SK-N-SH (cell line): ENCODE measurements around the gene CCNB1. TPM values are rescaled to one million over a fixed set of nuclear protein-coding genes. Genes with fewer than 3 reads are reported as not detected.

Source experiments
- CTCF ChIA-PET: fragments of 300-600, 350-600 bp; formaldehyde crosslinking; extraction: SDS; loops from one replicate; lab custom pipeline; 2021; lab: Yijun Ruan, JAX
- POLR2A ChIA-PET: fragments of 350-600 bp; sonication (Branson Sonifier 250); formaldehyde crosslinking; extraction: SDS; loops from one replicate; lab custom pipeline; 2020; ENCODE audit warnings: antibody characterized with exemption, inconsistent platforms; lab: Yijun Ruan, JAX
- DNase-seq: peaks from one replicate; pipeline ENCODE4 v3.0.0; 2012
- H2AFZ ChIP-seq: fragments of 200-600 bp; sonication (generic); 2 replicates; pipeline ENCODE4 v1.8.1; 2016; ENCODE audit warnings: antibody characterized with exemption, mild to moderate bottlenecking, low read depth
- H3F3A ChIP-seq: fragments of 200-600 bp; sonication (generic); replicated peaks from 2 replicates; pipeline ENCODE3; 2016; ENCODE audit warnings: antibody characterized with exemption, mild to moderate bottlenecking; ENCODE audit not compliant: insufficient read depth
- H3K27ac ChIP-seq, 2 experiments: fragments of 200-500 bp in 1 of 2; fragments of 200-600 bp in 1 of 2; sonication (Bioruptor generic) in 1 of 2; sonication (generic), shearing (Covaris generic) in 1 of 2; 2 replicates each; pipeline versions ENCODE4 v1.5.1 to v1.6.1; 2014 to 2016; ENCODE audit warnings: low read depth in 2 of 2, inconsistent platforms in 1 of 2, low read length in 1 of 2, mild to moderate bottlenecking in 1 of 2, mixed read lengths in 1 of 2
- H3K27me3 ChIP-seq: fragments of 200-600 bp; sonication (generic), shearing (Covaris generic); 2 replicates; pipeline ENCODE4 v1.6.1; 2016; ENCODE audit warnings: mixed run types; ENCODE audit not compliant: insufficient read depth
- H3K36me3 ChIP-seq, 2 experiments: fragments of 200-500 bp in 1 of 2; fragments of 200-600 bp in 1 of 2; sonication (Bioruptor generic) in 1 of 2; sonication (generic) in 1 of 2; replicated peaks in 1 of 2; 2 replicates each; pipeline versions ENCODE3 to v1.5.1; 2014 to 2016; ENCODE audit warnings: low read length in 1 of 2, mild to moderate bottlenecking in 1 of 2; ENCODE audit not compliant: insufficient read depth in 2 of 2, control insufficient read depth in 1 of 2
- H3K4me1 ChIP-seq, 2 experiments: fragments of 200-500 bp in 1 of 2; fragments of 200-600 bp in 1 of 2; sonication (Bioruptor generic) in 1 of 2; sonication (generic), shearing (Covaris generic) in 1 of 2; 2 replicates each; pipeline versions ENCODE4 v1.5.1 to v1.6.1; 2014 to 2016; ENCODE audit warnings: low read depth in 1 of 2, low read length in 1 of 2, mixed run types in 1 of 2; ENCODE audit not compliant: insufficient read depth in 2 of 2, control insufficient read depth in 1 of 2
- H3K4me2 ChIP-seq: fragments of 200-600 bp; sonication (generic), shearing (Covaris generic); 2 replicates; pipeline ENCODE4 v1.6.1; 2017; ENCODE audit warnings: mixed run types
- H3K4me3 ChIP-seq, 2 experiments: fragments of 200-500 bp in 1 of 2; fragments of 200-600 bp in 1 of 2; sonication (Bioruptor generic) in 1 of 2; sonication (generic), shearing (Covaris generic) in 1 of 2; 2 replicates each; pipeline versions ENCODE4 v1.5.1 to v1.8.1; 2014 to 2016; ENCODE audit warnings: low read depth in 2 of 2, inconsistent platforms in 1 of 2, low read length in 1 of 2, mild to moderate bottlenecking in 1 of 2, mixed read lengths in 1 of 2, moderate library complexity in 1 of 2
- H3K79me2 ChIP-seq: fragments of 200-600 bp; sonication (generic); 2 replicates; pipeline ENCODE4 v1.8.1; 2017; ENCODE audit warnings: mild to moderate bottlenecking; ENCODE audit not compliant: insufficient read depth
- H3K9ac ChIP-seq: fragments of 200-600 bp; sonication (generic); 2 replicates; pipeline ENCODE4 v1.6.1; 2017; ENCODE audit warnings: mixed run types
- H3K9me2 ChIP-seq: fragments of 200-600 bp; sonication (generic); 2 replicates; pipeline ENCODE4 v1.6.1; 2017; ENCODE audit warnings: mixed run types
- H3K9me3 ChIP-seq: fragments of 200-600 bp; sonication (generic); 2 replicates; pipeline ENCODE4 v1.6.1; 2017; ENCODE audit warnings: mixed run types, mild to moderate bottlenecking, moderate library complexity
- H4K20me1 ChIP-seq: fragments of 200-600 bp; sonication (generic); 2 replicates; pipeline ENCODE4 v1.6.1; 2017; ENCODE audit warnings: mild to moderate bottlenecking, mixed run types; ENCODE audit not compliant: insufficient read depth
- EP300 ChIP-seq, 2 experiments: IDR thresholded peaks; 2 replicates each; pipeline versions ENCODE4 v1.4.0 to v1.6.1; 2012; ENCODE audit warnings: borderline replicate concordance in 1 of 2, low read depth in 1 of 2, low read length in 1 of 2
- EZH2phosphoT487 ChIP-seq: fragments of 200-600 bp; sonication (generic); IDR thresholded peaks from 2 replicates; pipeline ENCODE4 v1.6.1; 2017; ENCODE audit warnings: low read depth, mixed run types, mild to moderate bottlenecking, antibody characterized with exemption, moderate library complexity, borderline replicate concordance
- FOSL2 ChIP-seq: IDR thresholded peaks from 2 replicates; pipeline ENCODE4 v1.4.0; 2012; ENCODE audit warnings: low read depth, mild to moderate bottlenecking, moderate library complexity, borderline replicate concordance
- FOXJ3 ChIP-seq: sonication (generic); formaldehyde crosslinking; IDR thresholded peaks from 2 replicates; pipeline ENCODE4 v1.5.1; 2020; ENCODE audit warnings: mild to moderate bottlenecking, missing genetic modification reagents
- FOXM1 ChIP-seq: IDR thresholded peaks from 2 replicates; pipeline ENCODE4 v1.4.0; 2012; ENCODE audit warnings: low read depth, mild to moderate bottlenecking
- JUND ChIP-seq: IDR thresholded peaks from 2 replicates; pipeline ENCODE4 v1.4.0; 2012
- MXI1 ChIP-seq: IDR thresholded peaks from 2 replicates; pipeline ENCODE4 v1.6.1; 2012; ENCODE audit warnings: mild to moderate bottlenecking, low read depth, low read length, improper control_type of control experiment
- NFIC ChIP-seq: IDR thresholded peaks from 2 replicates; pipeline ENCODE4 v1.4.0; 2012; ENCODE audit warnings: borderline replicate concordance
- NRF1 ChIP-seq: IDR thresholded peaks from 2 replicates; pipeline ENCODE4 v1.6.1; 2012; ENCODE audit warnings: low read depth, mild to moderate bottlenecking, low read length
- RCOR1 ChIP-seq: fragments of 150-350 bp; IDR thresholded peaks from 2 replicates; pipeline ENCODE4 v1.6.1; 2017; ENCODE audit warnings: antibody characterized with exemption, low read length
- RXRA ChIP-seq: IDR thresholded peaks from 2 replicates; pipeline ENCODE4 v1.4.0; 2012; ENCODE audit warnings: low read depth, mild to moderate bottlenecking, borderline replicate concordance
- SMC3 ChIP-seq: IDR thresholded peaks from 2 replicates; pipeline ENCODE4 v1.6.1; 2012; ENCODE audit warnings: low read depth, low read length, improper control_type of control experiment
- TCF12 ChIP-seq: IDR thresholded peaks from 2 replicates; pipeline ENCODE4 v1.4.0; 2012
- TEAD4 ChIP-seq: IDR thresholded peaks from 2 replicates; pipeline ENCODE4 v1.4.0; 2012; ENCODE audit warnings: mild to moderate bottlenecking, borderline replicate concordance; ENCODE audit not compliant: insufficient read depth
- WGBS: methylation state at CpG from one replicate; pipeline ENCODE4 v1.1.6; 2017; ENCODE audit warnings: low lambda C conversion rate; 5-methylcytosine and 5-hydroxymethylcytosine counted together
- polyA plus RNA-seq, 3 experiments: library from polyadenylated mRNA; depleted of rRNA; stranded (reverse); fragments of >200 nt; gene quantifications; 2 replicates each; pipeline ENCODE4 v1.2.3, GENCODE V29; 2012
- TF ChIP-seq, protein P1 (sequence below): IDR thresholded peaks from 2 replicates; pipeline ENCODE4 v1.4.0; 2012; ENCODE audit warnings: low read depth, borderline replicate concordance
- TF ChIP-seq, protein P2 (sequence below): fragments of 150-350 bp; IDR thresholded peaks from 2 replicates; pipeline ENCODE4 v1.6.1; 2016; ENCODE audit warnings: mild to moderate bottlenecking, low read depth, low read length
- TF ChIP-seq, protein P3 (sequence below): fragments of 200-600 bp; sonication (generic); IDR thresholded peaks from 2 replicates; pipeline ENCODE4 v1.6.1; 2017; ENCODE audit warnings: antibody characterized with exemption, mild to moderate bottlenecking, moderate library complexity
- TF ChIP-seq, protein P4 (sequence below): IDR thresholded peaks from 2 replicates; pipeline ENCODE4 v1.4.0; 2012; ENCODE audit warnings: low read depth

Gene CCNB1
- polyA plus RNA-seq, 1 of the 3 experiments (the other 2 are of a cell fraction), result 78.6 TPM

DNA sequence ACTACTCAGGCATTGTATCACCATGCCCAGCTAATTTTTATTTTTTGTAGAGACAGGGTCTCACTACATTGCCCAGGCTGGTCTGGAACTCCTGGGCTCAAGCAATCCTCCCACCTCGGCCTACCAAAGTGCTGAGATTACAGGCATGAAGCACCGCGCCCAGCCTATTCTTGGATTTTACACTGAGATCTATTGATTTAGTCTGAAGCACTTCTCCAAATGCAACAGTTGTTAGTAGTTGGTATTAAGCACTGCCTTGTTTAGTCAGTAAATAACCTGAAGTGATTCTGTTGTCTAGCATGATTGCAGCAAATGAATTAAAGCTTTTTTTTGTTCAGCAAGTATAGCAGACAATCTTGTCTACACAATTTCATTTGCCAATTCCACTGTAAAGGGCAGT is 8.9 kb upstream of the CCNB1 start:
- ChIA-PET CTCF (no interaction called here), POLR2A (no interaction called here)
- no peak for DNase-seq
- Histone ChIP-seq H3K9me2 (no peaks in the 10 kb centered on the region), H3K4me1 (no peaks in the 10 kb centered on the region), H3K4me2 (no peak overlapping the region), H2AFZ (no peak overlapping the region), H3F3A (no peaks in the 10 kb centered on the region), H3K9me3 (no peaks in the 10 kb centered on the region), H3K27ac (no peak overlapping the region), H3K4me3 (no peak overlapping the region), H3K9ac (no peak overlapping the region), H3K27me3 (no peaks in the 10 kb centered on the region), H3K36me3 (no peaks in the 10 kb centered on the region), H4K20me1 (no peaks in the 10 kb centered on the region), H3K79me2 (no peaks in the 10 kb centered on the region)
- TF ChIP-seq EP300 (IDR thresholded peaks at IDR 0.05; ENCODE audit: borderline replicate concordance in 1 of 2, low read depth in 1 of 2, low read length in 1 of 2) (no peak), NFIC (no peak)
- 94% methylated on average over 3 of the region's 3 CpGs for WGBS

DNA sequence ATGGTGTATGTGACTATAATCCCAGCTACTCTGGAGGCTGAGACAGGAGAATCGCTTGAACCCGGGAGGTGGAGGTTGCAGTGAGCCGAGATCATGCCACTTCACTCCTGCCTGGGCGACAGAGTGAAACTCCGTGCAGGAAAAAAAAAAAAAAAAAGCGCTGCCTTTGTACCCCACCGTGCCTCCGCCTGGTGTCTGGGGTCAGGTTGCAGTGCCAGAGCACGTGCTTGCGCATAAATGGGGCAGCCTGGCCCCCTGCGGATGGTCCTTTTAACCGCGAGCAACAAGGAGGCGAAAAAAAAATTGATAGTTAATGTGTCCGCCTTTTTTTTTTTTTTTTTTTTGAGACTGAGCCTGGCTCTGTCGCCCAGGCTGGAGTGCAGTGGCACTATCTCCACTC is 6.3 kb upstream of the CCNB1 start:
- POLR2A ChIA-PET, result interaction anchor here (0.7 kb wide), 1 partner anchor 57 kb away, joined by 6 read pairs; a partner anchor contains a TSS

More for the DNA sequence above, 6.3 kb upstream of the CCNB1 start:
- no peak overlapping the region for H3K9ac ChIP-seq
- no peak overlapping the region for H2AFZ ChIP-seq
- 93% methylated on average over 16 of the region's 16 CpGs for WGBS
- H3F3A ChIP-seq, result no peaks in the 10 kb centered on the region
- no peaks in the 10 kb centered on the region for H3K9me3 ChIP-seq
- H3K36me3 ChIP-seq, result no peaks in the 10 kb centered on the region
- no peak for DNase-seq
- no peaks in the 10 kb centered on the region for H3K4me1 ChIP-seq
- H3K79me2 ChIP-seq, result no peaks in the 10 kb centered on the region
- no peaks in the 10 kb centered on the region for H4K20me1 ChIP-seq
- no peaks in the 10 kb centered on the region for H3K9me2 ChIP-seq
- H3K4me3 ChIP-seq, result no peak overlapping the region
- CTCF ChIA-PET, result interaction anchor here (1.2 kb wide), 1 partner anchor 67 kb away, joined by 3 read pairs; the partner anchor contains the start of gene SLC30A5
- no peak overlapping the region for H3K27ac ChIP-seq
- no peak overlapping the region for H3K4me2 ChIP-seq
- H3K27me3 ChIP-seq, result no peaks in the 10 kb centered on the region
- TF ChIP-seq EZH2phosphoT487, result no peak
- TF ChIP-seq, protein P1, sequence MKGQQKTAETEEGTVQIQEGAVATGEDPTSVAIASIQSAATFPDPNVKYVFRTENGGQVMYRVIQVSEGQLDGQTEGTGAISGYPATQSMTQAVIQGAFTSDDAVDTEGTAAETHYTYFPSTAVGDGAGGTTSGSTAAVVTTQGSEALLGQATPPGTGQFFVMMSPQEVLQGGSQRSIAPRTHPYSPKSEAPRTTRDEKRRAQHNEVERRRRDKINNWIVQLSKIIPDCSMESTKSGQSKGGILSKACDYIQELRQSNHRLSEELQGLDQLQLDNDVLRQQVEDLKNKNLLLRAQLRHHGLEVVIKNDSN, result no peak
- TF ChIP-seq, protein P2, sequence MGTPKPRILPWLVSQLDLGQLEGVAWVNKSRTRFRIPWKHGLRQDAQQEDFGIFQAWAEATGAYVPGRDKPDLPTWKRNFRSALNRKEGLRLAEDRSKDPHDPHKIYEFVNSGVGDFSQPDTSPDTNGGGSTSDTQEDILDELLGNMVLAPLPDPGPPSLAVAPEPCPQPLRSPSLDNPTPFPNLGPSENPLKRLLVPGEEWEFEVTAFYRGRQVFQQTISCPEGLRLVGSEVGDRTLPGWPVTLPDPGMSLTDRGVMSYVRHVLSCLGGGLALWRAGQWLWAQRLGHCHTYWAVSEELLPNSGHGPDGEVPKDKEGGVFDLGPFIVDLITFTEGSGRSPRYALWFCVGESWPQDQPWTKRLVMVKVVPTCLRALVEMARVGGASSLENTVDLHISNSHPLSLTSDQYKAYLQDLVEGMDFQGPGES, result no peak
- TF ChIP-seq NFIC, result no peak
- TF ChIP-seq JUND, result no peak
- no peak for TF ChIP-seq MXI1
- no peak for TF ChIP-seq SMC3
- no peak for TF ChIP-seq NRF1
- TF ChIP-seq RXRA, result no peak
- no peak for TF ChIP-seq EP300 (IDR thresholded peaks at IDR 0.05; ENCODE audit: borderline replicate concordance in 1 of 2, low read depth in 1 of 2, low read length in 1 of 2)
- no peak for TF ChIP-seq FOSL2
- TF ChIP-seq TEAD4, result no peak
- TF ChIP-seq, protein P3, sequence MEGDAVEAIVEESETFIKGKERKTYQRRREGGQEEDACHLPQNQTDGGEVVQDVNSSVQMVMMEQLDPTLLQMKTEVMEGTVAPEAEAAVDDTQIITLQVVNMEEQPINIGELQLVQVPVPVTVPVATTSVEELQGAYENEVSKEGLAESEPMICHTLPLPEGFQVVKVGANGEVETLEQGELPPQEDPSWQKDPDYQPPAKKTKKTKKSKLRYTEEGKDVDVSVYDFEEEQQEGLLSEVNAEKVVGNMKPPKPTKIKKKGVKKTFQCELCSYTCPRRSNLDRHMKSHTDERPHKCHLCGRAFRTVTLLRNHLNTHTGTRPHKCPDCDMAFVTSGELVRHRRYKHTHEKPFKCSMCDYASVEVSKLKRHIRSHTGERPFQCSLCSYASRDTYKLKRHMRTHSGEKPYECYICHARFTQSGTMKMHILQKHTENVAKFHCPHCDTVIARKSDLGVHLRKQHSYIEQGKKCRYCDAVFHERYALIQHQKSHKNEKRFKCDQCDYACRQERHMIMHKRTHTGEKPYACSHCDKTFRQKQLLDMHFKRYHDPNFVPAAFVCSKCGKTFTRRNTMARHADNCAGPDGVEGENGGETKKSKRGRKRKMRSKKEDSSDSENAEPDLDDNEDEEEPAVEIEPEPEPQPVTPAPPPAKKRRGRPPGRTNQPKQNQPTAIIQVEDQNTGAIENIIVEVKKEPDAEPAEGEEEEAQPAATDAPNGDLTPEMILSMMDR, result no peak
- TF ChIP-seq FOXJ3 (CRISPR knock-in tag), result no peak
- no peak for TF ChIP-seq FOXM1
- TF ChIP-seq, protein P4, sequence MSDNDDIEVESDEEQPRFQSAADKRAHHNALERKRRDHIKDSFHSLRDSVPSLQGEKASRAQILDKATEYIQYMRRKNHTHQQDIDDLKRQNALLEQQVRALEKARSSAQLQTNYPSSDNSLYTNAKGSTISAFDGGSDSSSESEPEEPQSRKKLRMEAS, result no peak
- TF ChIP-seq TCF12, result no peak
- no peak for TF ChIP-seq RCOR1
